Inflammatory macrophage treated with lipopolysaccharide for 1 hour (primary cell): ENCODE measurements around the gene SHANK3.
A peak's percentile ranks its signal among the peaks of the same experiment; 100 is the strongest.

ENCODE experiments used
- DNase-seq, 2 donors: peaks; one replicate each; pipeline ENCODE4 v3.0.0-alpha.2; 2020 to 2022

The SHANK3 gene

GRCh38 chr22:50678651-50679521 is 6.3 kb downstream of the SHANK3 start:
- DNase-seq = no peak

DNA sequence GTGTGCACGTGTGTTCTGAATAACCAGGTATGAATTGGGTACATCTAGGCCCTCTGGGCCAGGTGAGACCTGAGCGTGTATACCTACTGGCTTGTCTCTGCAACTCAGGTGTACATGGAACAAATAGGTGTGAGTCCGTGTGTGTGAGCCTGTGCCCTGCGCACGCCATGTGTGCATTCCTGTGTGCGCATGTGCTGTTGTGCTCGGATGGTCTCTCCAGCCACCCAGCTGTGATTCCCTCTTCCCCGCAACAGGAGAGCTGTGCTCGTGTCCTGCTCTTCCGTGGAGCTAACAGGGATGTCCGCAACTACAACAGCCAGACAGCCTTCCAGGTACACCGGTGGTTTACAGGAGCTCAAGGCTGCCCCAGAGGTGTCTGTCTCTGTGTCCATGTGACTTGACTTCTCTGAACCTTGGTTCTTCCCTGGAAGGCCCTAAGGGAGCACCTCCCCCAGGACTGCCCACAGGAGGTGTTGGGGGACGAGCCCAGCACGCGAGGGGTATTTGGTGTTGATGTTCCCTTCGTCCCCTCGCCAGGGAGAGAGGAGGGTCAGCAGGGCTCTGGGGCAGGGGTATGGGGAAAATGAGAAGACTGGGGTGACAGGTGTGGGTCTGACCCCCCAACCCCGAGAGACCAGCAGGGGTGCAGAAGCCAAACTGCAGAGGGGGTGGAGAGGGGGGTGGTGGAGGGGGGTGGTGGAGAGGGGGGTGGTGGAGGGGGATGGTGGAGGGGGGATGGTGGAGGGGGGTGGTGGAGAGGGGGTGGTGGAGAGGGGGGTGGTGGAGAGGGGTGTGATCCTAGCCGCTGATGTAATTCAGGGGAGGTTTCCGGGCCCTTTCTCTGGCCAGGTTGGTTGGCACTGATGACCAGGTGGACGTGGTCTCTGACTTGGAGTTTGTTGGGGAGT is 10.7 kb downstream of the SHANK3 start:
- DNase-seq = no peak

DNA sequence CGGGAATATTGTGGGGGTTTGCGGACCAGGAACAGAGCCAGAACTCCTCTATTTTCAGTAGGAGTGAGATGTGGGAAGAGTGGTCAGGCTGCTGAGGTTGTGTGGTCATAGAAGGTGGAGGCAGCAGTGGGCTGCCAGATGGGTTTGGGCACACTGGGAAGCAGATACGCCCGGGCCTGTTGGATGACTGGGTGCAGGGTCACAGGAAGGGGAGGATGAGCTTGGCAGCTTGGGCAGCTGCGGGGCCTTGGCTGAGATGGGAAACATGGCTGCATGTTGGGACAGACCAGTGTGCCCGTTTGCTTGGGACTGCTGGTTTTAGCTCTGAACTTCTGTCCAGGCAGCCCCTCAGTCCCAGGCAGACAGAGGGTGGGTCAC is 11.4 kb downstream of the SHANK3 start:
- DNase-seq = no peak

DNA sequence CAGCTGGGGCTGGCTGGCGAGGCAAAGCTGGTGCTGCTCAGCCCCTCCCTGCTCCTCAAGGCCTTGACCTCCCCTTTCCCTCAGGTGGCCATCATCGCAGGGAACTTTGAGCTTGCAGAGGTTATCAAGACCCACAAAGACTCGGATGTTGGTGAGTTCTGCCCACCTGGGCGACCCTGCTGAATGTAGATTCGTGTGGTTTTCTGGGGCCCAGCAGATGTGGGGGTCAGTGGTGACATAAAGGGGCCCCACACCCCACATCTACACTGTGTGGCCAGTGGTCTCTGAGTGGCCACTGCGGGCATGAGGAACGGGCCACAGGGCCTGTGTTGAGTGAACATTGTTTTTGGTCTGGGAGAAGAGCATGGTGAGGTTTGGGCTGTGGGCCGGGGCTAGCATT is 11.9 kb downstream of the SHANK3 start:
- DNase-seq = no peak

DNA sequence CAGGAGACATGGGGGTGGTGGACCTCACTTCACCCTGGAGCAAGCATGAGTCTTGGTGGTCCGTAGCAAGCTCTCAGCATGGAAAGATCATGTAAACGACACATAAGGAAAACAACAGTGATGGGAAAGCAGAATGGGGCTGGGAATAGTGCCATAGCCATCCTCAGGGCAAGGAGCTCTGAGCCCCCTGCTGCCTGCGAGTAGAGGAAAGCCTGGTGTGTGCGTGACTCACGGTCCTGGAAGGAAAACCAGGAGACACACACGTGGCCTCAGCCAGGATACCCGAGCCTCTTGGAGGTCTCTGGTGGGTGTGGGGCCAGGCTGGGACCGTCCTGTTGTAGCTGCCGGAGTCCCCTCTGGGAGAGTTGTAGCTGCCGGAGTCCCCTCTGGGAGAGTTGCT is 12.4 kb downstream of the SHANK3 start:
- no peak for DNase-seq

DNA sequence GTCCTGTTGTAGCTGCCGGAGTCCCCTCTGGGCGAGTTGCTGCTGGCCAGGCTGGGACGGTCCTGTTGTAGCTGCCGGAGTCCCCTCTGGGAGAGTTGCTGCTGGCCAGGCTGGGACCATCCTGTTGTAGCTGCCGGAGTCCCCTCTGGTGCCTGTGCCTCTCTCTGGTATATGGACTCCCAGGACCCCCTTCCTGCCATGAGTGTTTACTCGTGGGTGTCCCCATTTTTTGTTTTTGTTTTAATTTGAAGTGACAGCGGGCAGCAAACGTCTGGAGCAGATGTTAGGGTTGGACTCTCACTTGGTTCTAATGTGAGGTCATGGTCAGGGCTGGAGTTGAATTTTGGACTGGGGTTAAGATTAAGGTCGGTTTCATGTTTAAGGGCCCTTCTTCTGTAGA is 14.2 kb downstream of the SHANK3 start:
- DNase-seq = no peak

DNA sequence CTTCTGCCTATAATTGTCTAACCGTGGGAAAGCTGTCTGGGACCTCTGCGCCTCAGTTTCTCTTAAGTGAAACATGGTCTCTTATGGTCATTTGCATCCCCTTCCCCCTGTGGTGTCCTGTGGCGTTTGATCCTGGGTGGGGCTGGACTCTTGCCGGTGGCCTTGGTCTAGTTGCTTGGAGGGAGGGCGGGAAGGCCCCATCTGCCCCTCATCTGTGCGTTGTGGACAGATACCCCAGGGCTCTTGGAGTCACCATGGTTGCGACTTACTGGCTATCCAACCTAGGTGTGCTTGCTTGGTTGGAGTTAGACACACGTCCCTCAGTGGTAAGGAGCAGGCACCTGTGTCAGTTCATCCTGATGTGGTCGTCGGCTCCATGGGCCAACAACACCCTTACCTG is 15.2 kb downstream of the SHANK3 start:
- DNase-seq = no peak

DNA sequence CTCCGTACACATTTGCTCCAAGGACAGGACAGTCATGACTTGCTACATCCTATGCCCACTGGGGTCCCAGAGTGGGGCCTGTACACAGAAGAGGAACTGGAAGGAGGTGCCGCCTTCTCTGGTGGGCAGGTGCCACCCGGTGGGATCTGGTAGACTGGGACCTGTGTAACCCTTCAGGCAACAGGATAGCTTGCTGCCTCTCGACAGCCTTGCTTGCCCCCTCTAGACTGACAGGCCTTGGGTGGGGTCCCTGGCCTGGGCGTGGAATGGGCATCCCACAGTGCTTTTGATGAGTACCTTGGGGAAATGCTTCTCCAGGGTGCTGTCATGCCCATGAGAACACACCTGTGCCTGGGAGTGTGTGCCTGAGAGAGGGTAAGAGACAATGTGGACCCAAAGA is 15.8 kb downstream of the SHANK3 start:
- no peak for DNase-seq

- peak; percentile 33 to 78 for DNase-seq
Observed at GRCh38 chr22:50691521-50691920, 18.9 kb downstream of the SHANK3 start.

DNA sequence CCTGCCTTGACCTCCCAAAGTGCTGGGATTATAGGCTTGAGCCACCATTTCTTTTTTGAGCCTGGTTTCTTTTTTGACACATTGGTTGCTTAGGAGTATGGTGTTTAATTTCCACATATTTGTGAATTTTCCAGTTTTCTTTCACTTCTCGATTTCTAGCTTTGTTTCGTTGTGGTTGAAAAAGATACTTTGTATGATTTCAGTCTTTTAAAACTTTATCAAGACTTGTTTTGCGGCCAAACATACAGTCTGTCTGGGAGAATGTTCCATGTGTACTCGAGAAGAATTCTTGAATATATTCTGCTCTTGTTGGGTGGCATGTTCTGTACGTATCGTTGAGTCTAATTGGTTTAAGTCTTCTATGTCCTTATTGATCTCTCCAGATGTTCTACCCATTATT is 20.8 kb downstream of the SHANK3 start:
- peak in 1 of 2 donors; percentile 0 for DNase-seq

DNA sequence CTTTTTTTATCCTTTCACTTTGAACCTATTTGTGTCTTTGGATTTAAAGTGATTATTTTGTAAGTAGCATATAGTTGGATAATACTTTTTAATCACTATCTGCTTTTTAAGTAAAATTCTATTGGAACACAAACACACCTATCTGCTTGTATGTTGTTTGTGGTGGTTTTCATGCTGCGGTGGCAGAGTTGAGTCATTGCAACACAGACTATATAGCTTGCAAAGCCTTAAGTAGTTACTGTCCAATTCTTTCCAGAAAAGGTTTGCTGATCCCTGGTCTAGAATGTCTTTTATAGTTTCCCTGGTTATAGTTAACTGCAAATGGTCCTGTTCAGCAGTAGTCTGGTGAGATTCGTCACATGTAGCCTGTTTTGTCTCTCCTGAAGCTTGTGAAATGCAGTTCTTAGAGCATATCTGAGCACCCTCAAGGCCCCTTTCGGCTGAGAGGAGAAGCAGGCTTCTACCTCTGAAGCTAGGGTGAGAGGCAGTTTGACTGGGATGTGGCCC is 21.5 kb downstream of the SHANK3 start:
- DNase-seq = no peak

DNA sequence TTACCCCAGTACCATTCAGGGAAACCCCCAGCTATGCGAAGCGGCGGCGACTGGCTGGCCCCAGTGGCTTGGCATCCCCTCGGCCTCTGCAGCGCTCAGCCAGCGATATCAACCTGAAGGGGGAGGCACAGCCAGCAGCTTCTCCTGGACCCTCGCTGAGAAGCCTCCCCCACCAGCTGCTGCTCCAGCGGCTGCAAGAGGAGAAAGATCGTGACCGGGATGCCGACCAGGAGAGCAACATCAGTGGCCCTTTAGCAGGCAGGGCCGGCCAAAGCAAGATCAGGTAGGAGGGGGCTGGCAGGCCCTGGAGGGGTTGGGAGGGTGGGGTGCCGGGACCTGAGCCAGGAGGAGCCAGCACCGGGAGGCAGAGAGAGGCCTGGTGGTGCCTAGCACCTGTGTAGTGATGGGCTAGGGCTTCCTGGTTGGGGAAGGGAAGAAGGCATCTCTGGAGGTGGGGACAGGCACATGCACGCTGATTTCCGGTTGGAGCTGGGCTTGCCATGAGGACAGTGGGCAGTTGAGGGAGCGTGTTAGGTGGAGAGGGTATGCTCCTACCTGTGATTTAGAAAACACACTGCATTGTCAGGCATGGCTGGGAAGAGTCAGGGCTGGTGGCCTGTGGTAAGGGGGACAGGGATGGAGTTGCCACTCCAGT is 22.3 kb downstream of the SHANK3 start:
- DNase-seq = no peak

- no peak for DNase-seq
Observed at GRCh38 chr22:50695421-50696250, 23.0 kb downstream of the SHANK3 start.

DNA sequence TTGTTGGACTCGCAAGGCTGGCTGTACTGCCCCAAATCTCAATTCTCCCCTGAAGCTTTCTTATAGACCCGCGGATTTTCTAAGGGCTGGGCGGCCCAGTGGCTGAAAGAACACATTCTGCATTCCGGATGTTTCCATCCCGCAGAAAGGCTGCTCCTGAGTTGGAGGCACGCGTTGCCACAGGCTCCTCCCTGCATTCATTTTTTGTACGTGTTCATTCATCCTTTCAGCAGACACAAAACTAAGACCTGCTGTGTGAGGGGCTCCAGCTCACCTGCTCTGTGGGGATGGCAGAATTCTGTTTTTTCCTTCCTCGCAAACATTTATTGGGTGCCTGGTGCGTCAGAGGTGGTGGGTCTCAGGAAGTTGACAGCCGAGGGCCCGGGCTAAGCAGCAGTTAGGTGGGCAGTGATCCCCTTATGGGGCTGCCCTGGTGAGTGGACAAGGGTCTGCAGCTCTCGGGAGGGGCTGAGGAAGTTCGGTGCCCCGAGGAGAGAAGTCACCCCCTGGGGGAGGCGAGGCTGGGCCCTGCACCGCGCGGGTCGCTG is 23.7 kb downstream of the SHANK3 start:
- DNase-seq = no peak

GRCh38 chr22:50696799-50697561 is 24.4 kb downstream of the SHANK3 start:
- no peak for DNase-seq

DNA sequence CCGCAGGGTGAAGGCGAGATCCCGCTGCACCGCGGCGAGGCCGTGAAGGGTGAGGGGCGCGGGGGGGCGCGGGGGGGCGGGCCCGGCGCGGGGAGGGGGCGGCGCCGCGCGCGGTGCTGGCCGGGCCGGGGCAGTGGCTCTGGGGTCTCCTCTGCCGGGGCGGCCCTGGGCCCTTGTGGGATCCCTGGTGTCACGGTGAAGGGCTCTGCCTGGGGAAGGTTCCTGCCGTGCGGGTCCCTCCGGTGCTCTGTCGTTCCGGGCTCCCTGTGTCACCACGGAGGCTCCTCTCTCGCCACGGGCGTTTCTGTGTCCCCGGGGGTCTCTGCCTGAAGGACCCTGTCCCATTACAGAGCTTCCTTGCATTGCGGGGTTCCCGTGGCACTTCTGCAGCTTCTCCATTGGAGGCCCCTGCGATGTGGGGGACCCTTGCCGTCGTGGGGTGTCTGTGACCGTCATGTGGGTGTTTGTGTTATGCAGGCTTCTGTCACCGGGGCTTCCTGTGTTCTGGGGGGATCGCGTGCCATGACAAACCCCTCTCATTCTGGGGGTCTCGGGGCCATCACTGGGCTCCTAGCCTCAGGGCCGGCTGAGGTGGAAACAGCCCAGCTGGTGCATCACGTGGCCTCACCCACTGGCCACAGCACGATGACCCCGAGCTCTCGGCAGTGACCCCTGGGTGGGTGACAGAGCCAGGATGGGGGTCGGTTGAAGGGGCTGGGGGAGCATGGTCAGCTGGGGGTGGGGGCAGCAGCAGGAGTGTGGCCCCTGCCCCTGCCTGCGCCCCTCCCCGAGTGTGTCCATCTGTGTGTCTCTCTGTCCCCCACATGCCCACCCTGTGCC is 25.3 kb downstream of the SHANK3 start:
- no peak for DNase-seq

DNA sequence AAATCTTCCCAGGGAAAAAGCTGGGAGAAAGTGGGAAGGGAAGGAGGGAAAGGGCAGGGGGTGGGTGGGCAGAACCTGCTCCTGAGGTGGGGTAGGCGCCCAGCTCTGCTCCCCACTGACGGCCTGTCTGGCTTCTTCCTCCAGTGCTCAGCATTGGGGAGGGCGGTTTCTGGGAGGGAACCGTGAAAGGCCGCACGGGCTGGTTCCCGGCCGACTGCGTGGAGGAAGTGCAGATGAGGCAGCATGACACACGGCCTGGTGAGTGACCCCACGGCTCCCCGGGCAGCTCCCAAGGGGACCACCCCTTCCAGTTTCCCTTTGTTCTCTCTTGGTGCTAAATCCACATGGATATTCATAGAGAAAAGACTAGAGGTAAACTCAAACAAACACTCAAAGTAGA is 25.9 kb downstream of the SHANK3 start:
- no peak for DNase-seq

DNA sequence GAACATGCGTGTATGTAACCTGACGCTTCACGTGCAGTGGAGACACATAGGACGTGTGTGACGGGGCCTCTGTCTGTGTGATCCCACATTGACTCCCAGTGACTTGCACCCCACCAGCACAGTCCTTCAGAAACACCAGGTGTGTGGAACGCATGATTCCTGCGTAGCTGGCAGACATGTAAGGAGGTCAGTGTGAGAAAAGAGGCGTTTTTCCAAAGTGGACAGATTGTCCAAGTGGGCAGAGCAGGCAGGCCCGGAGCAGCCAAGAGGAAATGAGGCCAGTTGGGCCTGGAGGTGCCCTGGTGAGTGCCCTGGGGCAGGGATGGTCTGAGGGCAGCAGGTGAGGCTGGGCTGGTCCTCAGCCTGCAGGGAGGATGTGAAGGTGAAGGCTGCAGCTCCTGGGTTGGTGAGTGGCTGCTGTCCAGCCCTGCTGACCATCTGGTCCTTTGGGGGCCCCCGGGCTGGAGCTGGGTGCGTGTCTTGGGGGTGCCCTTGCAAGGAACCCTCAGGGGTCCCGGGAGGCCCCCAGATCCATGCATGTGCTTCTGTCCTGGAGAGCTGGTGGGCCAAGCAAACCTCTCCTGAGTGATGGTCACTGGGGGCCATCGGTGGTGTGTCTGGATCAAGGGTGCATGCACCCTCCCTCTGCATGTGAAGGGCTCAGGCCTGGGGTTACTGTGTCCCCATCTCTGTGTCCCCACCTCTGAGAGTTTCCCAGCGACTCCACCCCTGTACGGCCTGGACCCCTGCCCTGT is 26.6 kb downstream of the SHANK3 start:
- no peak for DNase-seq

DNA sequence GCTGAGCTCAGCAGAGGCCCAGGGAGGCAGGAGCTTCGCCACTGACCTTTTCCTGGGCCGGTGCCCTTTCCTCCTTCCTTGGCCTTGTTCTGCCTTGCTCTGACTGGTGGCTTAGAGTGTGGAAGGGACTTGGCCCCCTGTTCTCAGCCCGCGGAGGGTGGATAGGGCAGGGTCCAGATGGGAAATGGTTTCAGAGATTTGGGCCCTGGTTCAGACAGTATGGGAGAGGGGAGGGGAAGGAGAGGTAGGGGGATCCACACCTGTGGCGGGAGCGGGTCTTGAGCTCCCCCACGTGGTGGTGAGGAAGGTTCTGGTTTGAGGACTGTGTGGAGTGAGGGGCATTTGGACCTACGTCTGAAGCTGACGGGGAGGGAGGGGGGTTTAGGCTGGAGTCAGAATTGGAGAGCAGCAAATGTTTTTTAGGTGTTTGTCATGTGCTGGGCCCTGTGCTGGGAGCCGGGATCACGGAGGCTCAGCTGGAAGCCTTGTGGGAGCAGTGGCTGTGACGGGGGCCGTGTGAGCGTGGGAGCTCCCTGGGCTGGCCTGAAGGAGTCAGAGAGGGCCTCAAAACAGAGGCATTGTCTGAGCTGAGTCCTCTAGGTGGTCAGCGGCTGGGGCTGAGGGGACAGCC is 27.2 kb downstream of the SHANK3 start:
- no peak for DNase-seq
